ENCODE measurements around the gene ABL1. TPM values are rescaled to one million over a fixed set of nuclear protein-coding genes. Genes with fewer than 3 reads are reported as not detected.

Gene ABL1
- total RNA-seq = 10 to 100 TPM; 36.2 to 76.7 (median 55.5) TPM
- polyA plus RNA-seq = 10 to 100 TPM in 2 of 3 donors, 1 to 10 TPM in 1; 9.7 to 17.0 (median 11.5) TPM
- long read RNA-seq, donor 1, full-length matches to known transcripts = 4 of 4 reads
- long read RNA-seq, donor 1, partial matches to known transcripts = 0 of 4 reads
- long read RNA-seq, donor 1, other reads (novel, unspliced or antisense) = 0 of 4 reads
- long read RNA-seq, donor 2, full-length matches to known transcripts = 6 of 6 reads
- long read RNA-seq, donor 2, partial matches to known transcripts = 0 of 6 reads
- long read RNA-seq, donor 2, other reads (novel, unspliced or antisense) = 0 of 6 reads

GRCh38 chr9:130834371-130835336 lies at the start of gene ABL1:
ABL1 (plus strand) TSS chr9:130835254; CDS start chr9:130835447, 193 bp downstream.
- DNase-seq = peak; percentile 87
- intact Hi-C loops (cut with DNase I; ENCODE audit: low total_unique reads) = no loop called here
- H3K4me1 ChIP-seq = peaks cover 15 to 65% (median 53%) of the 10 kb centered on the region in 6 donors
- H3K27ac ChIP-seq = peak within 1 kb of the TSS; percentile 67 to 89 (median 85)
- WGBS, 5 donors = 2 to 6% (median 4%) methylated on average over 27 to 78 of the region's 78 CpGs
- H3K36me3 ChIP-seq = no peaks in the 10 kb centered on the region
- no peak for TF ChIP-seq POLR2A (IDR thresholded peaks at IDR 0.05)
- TF ChIP-seq CTCF (IDR thresholded peaks at IDR 0.05 in 8 of 11, conservative IDR thresholded peaks at IDR 0.05 in 3 of 11) = peak in 1 of 11 experiments; percentile 7
- peak; percentile 71 to 78 (median 74) for TF ChIP-seq POLR2AphosphoS5 (IDR thresholded peaks at IDR 0.05)
- H3K27me3 ChIP-seq (replicated peaks in 1 of 7) = no peaks in the 10 kb centered on the region
- no peaks in the 10 kb centered on the region for H3K9me3 ChIP-seq
- peak within 1 kb of the TSS; percentile 45 to 93 (median 72) for H3K4me3 ChIP-seq

GRCh38 chr9:130785940-130786508 lies 49.0 kb upstream of the ABL1 start:
- peaks cover 0 to 24% (median 17%) of the 10 kb centered on the region in 8 donors for H3K9me3 ChIP-seq
- WGBS, 5 donors = 67 to 89% (median 69%) methylated on average over 6 of the region's 6 CpGs
- peaks cover 0 to 21% (median 5%) of the 10 kb centered on the region in 6 donors for H3K4me1 ChIP-seq
- TF ChIP-seq CTCF (IDR thresholded peaks at IDR 0.05 in 8 of 11, conservative IDR thresholded peaks at IDR 0.05 in 3 of 11) (no peak), POLR2AphosphoS5 (IDR thresholded peaks at IDR 0.05) (no peak)
- H3K36me3 ChIP-seq = no peaks in the 10 kb centered on the region
- no peak overlapping the region for H3K4me3 ChIP-seq
- DNase-seq = no peak
- no peaks in the 10 kb centered on the region for H3K27me3 ChIP-seq (replicated peaks in 1 of 7)
- H3K27ac ChIP-seq = no peak overlapping the region
- intact Hi-C loops (cut with DNase I; ENCODE audit: low total_unique reads) = no loop called here

GRCh38 chr9:130786526-130786925 lies 48.5 kb upstream of the ABL1 start:
- Histone ChIP-seq H3K27ac (no peak overlapping the region), H3K36me3 (no peaks in the 10 kb centered on the region), H3K9me3 (peaks cover 0 to 24% (median 17%) of the 10 kb centered on the region in 8 donors), H3K4me3 (no peak overlapping the region), H3K27me3 (replicated peaks in 1 of 7) (no peaks in the 10 kb centered on the region), H3K4me1 (peaks cover 0 to 17% (median 4%) of the 10 kb centered on the region in 6 donors)
- intact Hi-C loops (cut with DNase I; ENCODE audit: low total_unique reads) = no loop called here
- 69 to 94% (median 77%) methylated on average over 4 of the region's 4 CpGs for WGBS, 5 donors
- TF ChIP-seq CTCF (IDR thresholded peaks at IDR 0.05 in 8 of 11, conservative IDR thresholded peaks at IDR 0.05 in 3 of 11) (no peak), POLR2A (IDR thresholded peaks at IDR 0.05) (no peak), POLR2AphosphoS5 (IDR thresholded peaks at IDR 0.05) (no peak)
- no peak for DNase-seq
